Kidney epithelial cell (primary cell): Measurements from ENCODE around the gene ITFG1. TPM values are rescaled to one million over a fixed set of nuclear protein-coding genes. Genes with fewer than 3 reads are reported as not detected.

Experiments
- DNase-seq: peaks from one replicate; pipeline ENCODE4 v3.0.0-alpha.2; 2010; ENCODE audit warnings: low read depth
- H3K27me3 ChIP-seq: 2 replicates; pipeline ENCODE4 v1.6.0; 2011; ENCODE audit warnings: low read length; ENCODE audit not compliant: control insufficient read depth, insufficient read depth
- H3K36me3 ChIP-seq: 2 replicates; pipeline ENCODE4 v1.5.1; 2011; ENCODE audit warnings: low read length; ENCODE audit not compliant: control insufficient read depth, insufficient read depth
- H3K4me3 ChIP-seq: 2 replicates; pipeline ENCODE4 v1.5.1; 2011; ENCODE audit warnings: low read depth, mild to moderate bottlenecking, control low read depth, low read length
- total RNA-seq: library from RNA; depleted of rRNA; stranded (reverse); fragments of >200 nt; gene quantifications from 2 replicates; pipeline ENCODE4 v1.2.3, GENCODE V29; 2015
- TF ChIP-seq, protein P1 (sequence below): IDR thresholded peaks from 2 replicates; pipeline ENCODE4 v1.5.1; 2011; ENCODE audit warnings: mild to moderate bottlenecking, moderate library complexity, low read length, control low read depth, inconsistent platforms; ENCODE audit not compliant: insufficient read depth, poor library complexity, severe bottlenecking

ITFG1 gene
- total RNA-seq, 1 donor from 2014 or later, result 52.6 TPM

DNA sequence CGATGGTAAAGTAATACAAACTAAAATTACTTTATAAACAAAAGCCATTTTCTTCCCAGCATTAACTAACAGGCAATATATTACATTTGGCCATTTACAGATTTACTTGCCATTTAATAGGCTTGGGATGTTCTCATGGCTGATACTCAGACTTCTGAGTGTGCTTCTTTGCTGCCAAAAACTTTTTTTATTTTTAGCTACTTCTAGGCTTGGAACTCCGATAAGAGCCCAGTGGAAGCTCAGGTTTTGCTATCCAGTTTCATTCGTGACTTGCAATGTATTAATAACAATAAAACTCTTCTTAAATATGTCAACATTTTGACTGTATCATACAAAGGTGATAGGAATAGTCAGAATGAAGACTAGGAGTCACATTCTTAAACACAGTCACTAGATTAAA, 152.3 kb downstream of the ITFG1 start:
- TF ChIP-seq, protein P1, sequence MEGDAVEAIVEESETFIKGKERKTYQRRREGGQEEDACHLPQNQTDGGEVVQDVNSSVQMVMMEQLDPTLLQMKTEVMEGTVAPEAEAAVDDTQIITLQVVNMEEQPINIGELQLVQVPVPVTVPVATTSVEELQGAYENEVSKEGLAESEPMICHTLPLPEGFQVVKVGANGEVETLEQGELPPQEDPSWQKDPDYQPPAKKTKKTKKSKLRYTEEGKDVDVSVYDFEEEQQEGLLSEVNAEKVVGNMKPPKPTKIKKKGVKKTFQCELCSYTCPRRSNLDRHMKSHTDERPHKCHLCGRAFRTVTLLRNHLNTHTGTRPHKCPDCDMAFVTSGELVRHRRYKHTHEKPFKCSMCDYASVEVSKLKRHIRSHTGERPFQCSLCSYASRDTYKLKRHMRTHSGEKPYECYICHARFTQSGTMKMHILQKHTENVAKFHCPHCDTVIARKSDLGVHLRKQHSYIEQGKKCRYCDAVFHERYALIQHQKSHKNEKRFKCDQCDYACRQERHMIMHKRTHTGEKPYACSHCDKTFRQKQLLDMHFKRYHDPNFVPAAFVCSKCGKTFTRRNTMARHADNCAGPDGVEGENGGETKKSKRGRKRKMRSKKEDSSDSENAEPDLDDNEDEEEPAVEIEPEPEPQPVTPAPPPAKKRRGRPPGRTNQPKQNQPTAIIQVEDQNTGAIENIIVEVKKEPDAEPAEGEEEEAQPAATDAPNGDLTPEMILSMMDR, result no peak
- DNase-seq, result no peak
- no peaks in the 10 kb centered on the region for H3K27me3 ChIP-seq
- no peak overlapping the region for H3K4me3 ChIP-seq
- H3K36me3 ChIP-seq, result no peaks in the 10 kb centered on the region

DNA sequence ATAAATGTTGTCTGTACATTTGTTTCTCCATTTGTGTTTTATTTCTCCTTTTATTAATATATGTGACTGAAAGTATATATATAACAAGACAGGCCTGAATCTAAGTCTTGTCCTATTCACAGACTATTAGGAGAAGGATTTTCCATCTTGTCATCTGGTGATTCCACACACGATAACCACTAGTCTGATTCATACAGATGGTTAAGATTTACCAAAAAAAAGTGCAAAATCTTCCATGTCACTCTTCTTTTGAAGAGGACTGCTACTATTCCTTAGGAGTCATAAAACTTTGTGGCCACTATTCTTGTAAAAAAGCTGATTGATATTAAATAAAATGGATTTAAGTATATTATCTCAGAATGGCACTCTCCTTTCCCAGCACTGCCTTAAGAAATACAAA, 156.3 kb downstream of the ITFG1 start:
- TF ChIP-seq, protein P1, result no peak
- no peaks in the 10 kb centered on the region for H3K36me3 ChIP-seq
- no peak overlapping the region for H3K4me3 ChIP-seq

DNA sequence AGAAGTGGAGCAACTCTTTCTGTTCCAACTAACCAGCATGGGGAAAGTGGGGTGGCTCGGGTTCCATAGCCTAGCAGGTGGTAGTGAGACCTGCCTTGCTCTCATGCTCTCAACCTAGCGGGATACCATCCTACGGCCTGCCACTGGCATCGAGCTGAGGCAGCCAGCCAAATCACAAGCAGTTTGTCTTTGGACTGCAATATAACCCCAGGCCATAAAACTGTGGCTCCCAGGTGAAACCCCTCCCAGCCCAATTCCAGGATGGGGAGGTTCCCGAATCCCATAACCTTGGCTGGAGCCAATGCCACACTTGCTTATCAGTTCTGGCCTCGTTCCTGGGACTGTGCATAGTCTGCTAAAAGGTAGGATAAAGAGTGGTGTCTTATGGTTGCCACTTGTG, 161.3 kb downstream of the ITFG1 start:
- no peaks in the 10 kb centered on the region for H3K36me3 ChIP-seq

More for the DNA sequence above, 156.3 kb downstream of the ITFG1 start:
- DNase-seq, result no peak
- no peaks in the 10 kb centered on the region for H3K27me3 ChIP-seq

DNA sequence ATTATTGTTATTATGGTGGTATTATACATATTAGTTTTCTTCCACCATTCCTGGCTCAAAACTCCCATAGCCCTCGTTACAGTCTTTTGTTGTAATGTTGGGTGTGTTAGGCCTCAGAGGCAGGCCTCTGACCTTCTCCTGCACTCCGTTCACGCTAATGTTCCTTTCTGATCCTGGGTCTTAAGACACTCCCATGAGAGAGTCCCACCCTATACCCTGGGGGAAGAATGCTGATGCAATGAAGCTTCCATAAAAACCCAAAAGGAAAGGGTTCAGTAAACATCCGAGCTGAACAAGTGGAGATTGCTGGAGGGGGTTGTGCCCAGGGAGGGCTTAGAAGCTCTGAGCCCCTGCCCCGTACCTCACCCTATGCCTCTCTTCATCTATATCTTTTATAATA, 175.9 kb downstream of the ITFG1 start:
- Histone ChIP-seq H3K36me3 (no peaks in the 10 kb centered on the region), H3K4me3 (no peak overlapping the region), H3K27me3 (no peaks in the 10 kb centered on the region)
- TF ChIP-seq, protein P1, result no peak
- DNase-seq, result no peak

More for the DNA sequence above, 161.3 kb downstream of the ITFG1 start:
- TF ChIP-seq, protein P1, result no peak
- DNase-seq, result no peak
- Histone ChIP-seq H3K4me3 (no peak overlapping the region), H3K27me3 (no peaks in the 10 kb centered on the region)

DNA sequence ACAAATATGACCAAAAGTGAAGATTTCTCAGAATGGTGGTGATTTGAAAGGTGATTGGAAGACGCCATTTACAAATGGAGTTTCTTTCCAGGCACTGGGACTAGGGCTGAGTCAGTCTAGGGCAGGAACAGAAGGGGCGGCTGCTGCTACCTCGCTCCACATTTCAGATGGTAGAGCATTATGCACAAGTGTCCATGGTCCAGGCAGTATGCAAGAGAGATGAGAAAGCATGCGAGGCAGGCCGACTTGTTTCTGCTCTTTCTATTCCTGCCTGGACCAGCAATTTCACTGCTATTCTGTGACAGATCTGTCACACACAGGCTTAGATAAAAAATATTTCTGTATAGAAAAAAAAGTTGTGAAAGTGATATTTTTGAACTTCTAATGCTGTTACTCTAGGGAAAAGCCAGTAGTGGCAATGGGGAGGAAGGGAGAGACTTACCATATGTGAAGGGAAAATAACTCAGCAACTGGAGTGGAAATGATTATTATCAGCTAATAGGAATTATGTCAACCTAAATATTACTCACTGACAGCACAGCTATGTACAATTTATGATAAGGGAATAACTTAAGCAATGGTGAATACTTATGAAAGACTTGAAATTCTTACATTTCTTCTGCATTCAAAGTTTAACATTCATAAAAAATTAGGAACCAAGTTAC, 182.4 kb downstream of the ITFG1 start:
- no peak for DNase-seq
- Histone ChIP-seq H3K36me3 (no peaks in the 10 kb centered on the region), H3K4me3 (no peak overlapping the region), H3K27me3 (no peaks in the 10 kb centered on the region)
- TF ChIP-seq, protein P1, result no peak

DNA sequence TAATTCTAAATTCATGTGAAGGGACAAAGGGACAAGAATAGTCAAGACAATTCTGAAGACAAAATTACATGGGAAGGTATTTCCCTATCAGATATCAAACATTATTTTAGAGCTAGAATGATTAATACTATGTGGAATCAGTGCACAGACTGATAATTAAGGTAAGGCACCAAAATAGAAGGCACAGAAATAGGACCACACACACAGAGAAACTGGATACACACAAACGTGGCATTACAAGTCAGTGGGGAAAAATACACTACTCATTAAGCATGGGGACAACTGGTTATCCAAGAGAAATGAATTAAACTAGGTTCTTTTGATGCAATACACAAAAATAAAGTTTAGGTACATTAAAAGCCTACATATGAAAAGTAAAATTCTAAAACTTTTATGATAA, 184.3 kb downstream of the ITFG1 start:
- TF ChIP-seq, protein P1, result no peak

More for the DNA sequence above, 184.3 kb downstream of the ITFG1 start:
- H3K36me3 ChIP-seq, result no peaks in the 10 kb centered on the region
- DNase-seq, result no peak
- no peaks in the 10 kb centered on the region for H3K27me3 ChIP-seq
- no peak overlapping the region for H3K4me3 ChIP-seq
